NT2/D1 (cell line): Measurements from ENCODE around the gene ZDHHC7.
"Not testable (repeated sequence)": the region's sequence is repeated elsewhere in the genome, so short reads cannot be mapped to it uniquely, and the experiment has no call there.

Experiments
- DNase-seq: peaks from one replicate; pipeline ENCODE4 v3.0.0-alpha.2; 2011; ENCODE audit warnings: low read depth, low spot score
- H3K27me3 ChIP-seq: 2 replicates; pipeline ENCODE4 v1.6.0; 2011; ENCODE audit warnings: mild to moderate bottlenecking; ENCODE audit not compliant: insufficient read length, insufficient read depth
- H3K36me3 ChIP-seq: 2 replicates; pipeline ENCODE4 v1.6.1; 2011; ENCODE audit warnings: mild to moderate bottlenecking, low read length, mixed read lengths; ENCODE audit not compliant: insufficient read depth, insufficient read length
- H3K4me1 ChIP-seq: 2 replicates; pipeline ENCODE4 v1.5.1; 2011; ENCODE audit not compliant: insufficient read depth, insufficient read length
- H3K4me3 ChIP-seq: 2 replicates; pipeline ENCODE4 v1.5.1; 2011; ENCODE audit warnings: low read depth; ENCODE audit not compliant: insufficient read length
- H3K9ac ChIP-seq: 2 replicates; pipeline ENCODE4 v1.6.0; 2011; ENCODE audit warnings: low read depth; ENCODE audit not compliant: insufficient read length
- H3K9me3 ChIP-seq: 2 replicates; pipeline ENCODE4 v1.5.1; 2011; ENCODE audit warnings: mild to moderate bottlenecking, low read length; ENCODE audit not compliant: insufficient read depth
- SUZ12 ChIP-seq: IDR thresholded peaks from 2 replicates; pipeline ENCODE4 v1.6.1; 2011; ENCODE audit not compliant: insufficient read length, insufficient read depth; ENCODE audit errors: extremely low read depth
- YY1 ChIP-seq: IDR thresholded peaks from 2 replicates; pipeline ENCODE4 v1.6.1; 2011; ENCODE audit not compliant: insufficient read length, insufficient read depth
- ZNF274 ChIP-seq: IDR thresholded peaks from 2 replicates; pipeline ENCODE4 v1.6.1; 2011; ENCODE audit warnings: mild to moderate bottlenecking, low read depth, low read length

The ZDHHC7 gene

DNA sequence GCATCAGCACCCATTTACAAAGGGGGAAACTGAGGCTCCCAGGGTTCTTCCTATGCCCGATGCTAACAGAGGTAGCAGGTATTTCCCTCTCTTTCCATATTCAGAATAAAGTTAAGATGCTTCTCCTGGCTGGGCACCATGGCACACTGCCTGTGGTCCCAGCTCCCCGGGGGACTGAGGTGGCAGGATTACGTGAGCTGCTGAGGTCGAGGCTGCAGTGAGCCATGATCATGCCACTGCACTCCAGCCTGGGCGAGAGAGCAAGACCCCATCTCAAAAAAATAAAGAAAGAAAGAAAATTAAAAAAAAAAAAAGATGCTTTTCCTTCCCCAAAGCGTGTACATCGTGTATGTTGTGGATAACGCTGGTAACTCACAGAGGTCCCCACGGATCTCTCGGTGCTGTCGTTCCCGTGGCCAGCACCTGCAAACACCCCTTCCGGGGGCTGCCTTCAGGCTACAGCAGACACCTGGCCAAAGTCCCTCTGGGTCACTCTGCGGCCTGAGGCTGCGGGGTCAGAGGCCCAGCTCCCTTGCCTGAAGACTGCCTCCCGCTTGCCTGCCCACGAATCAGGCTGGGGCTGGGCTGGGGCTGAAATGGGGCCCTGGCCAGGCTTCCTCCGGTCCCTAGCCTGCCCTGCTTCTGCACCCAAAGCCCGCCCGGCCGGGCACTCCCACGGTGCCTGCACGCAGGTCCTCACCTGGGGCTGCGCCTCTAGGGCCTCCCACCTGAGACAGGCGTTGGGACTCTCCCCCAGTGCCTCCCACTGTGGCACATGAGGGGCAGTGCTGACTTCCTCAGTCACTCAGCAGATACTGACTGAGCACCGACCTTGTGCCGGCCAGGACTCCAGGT is 63.1 kb downstream of the ZDHHC7 start:
- peak overlapping the region; percentile 1 for H3K9ac ChIP-seq
- TF ChIP-seq SUZ12 (no peak), YY1 (no peak), ZNF274 (no peak)
- peaks cover 5% of the 10 kb centered on the region; the same call in 1 of the 2 replicates for H3K9me3 ChIP-seq
- no peak for DNase-seq
- H3K36me3 ChIP-seq, result no peaks in the 10 kb centered on the region
- H3K27me3 ChIP-seq, result no peaks in the 10 kb centered on the region
- peaks cover 10% of the 10 kb centered on the region for H3K4me1 ChIP-seq
- H3K4me3 ChIP-seq, result no peak overlapping the region

DNA sequence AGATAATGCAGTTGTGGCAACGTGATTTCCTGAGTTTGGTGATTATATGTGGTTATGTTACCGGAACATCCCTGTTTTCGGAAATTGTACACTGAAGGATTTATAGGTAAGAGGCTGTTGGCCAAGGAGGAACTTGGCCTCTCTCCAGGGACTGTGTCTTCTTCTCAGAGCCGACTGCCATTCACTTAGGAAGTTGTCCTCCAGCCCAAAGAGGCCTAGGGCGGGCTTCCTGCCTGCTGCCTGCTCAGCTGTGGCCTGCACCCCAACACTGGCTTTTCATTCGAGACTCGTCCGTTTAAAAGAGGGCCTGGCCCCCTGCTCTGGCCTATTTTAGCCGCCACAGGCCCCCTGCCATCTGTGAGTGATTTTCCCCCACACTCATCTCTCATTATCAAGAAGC is 64.3 kb downstream of the ZDHHC7 start:
- H3K27me3 ChIP-seq, result no peaks in the 10 kb centered on the region
- no peaks in the 10 kb centered on the region for H3K36me3 ChIP-seq
- no peak for DNase-seq
- TF ChIP-seq ZNF274, result no peak
- no peak for TF ChIP-seq SUZ12
- no peak for TF ChIP-seq YY1
- H3K9ac ChIP-seq, result no peak overlapping the region
- H3K4me1 ChIP-seq, result peaks cover 5% of the 10 kb centered on the region
- no peak overlapping the region for H3K4me3 ChIP-seq
- peaks cover 5% of the 10 kb centered on the region; the same call in 1 of the 2 replicates for H3K9me3 ChIP-seq

DNA sequence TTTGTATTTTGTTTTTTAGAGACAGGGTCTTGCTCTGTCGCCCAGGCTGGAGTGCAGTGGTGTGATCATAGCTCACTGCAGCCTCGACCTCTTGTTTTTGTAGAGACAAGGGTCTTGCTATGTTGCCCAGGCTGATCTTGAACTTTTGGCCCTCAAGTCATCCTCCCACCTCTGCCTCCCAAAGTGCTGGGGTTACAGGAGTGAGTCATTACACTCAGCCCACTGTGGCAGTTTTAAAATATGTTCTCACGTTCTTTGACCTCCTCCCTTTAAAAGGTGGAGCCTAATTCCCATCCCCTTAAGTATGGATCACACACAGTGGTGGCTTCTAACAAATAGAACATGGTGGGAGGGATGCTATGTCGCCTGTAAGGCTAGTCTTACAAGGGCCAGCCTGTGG is 67.7 kb downstream of the ZDHHC7 start:
- Histone ChIP-seq H3K4me3 (no peak overlapping the region), H3K27me3 (no peaks in the 10 kb centered on the region), H3K9ac (no peak overlapping the region), H3K9me3 (no peaks in the 10 kb centered on the region), H3K36me3 (no peaks in the 10 kb centered on the region), H3K4me1 (peaks cover 2% of the 10 kb centered on the region)
- TF ChIP-seq YY1, result no peak
- no peak for TF ChIP-seq ZNF274
- no peak for TF ChIP-seq SUZ12
- no peak for DNase-seq

DNA sequence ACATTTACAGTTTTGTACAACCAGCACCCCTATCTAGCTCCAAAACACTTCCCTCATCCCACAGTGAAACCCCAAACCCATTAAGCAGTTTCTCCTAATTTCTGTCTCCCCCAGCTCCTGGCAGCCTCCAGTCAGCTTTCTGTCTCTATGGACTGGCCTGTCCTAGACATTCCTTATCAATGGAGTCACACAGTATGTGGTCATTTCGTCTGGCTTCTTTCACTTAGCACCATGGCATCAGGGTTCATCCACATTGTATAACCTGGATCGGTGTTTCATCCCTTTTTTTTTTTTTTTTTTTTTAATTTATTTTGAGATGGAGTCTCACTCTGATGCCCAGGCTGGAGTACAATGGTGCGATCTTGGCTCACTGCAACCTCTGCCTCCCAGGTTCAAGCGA is 68.5 kb downstream of the ZDHHC7 start:
- Histone ChIP-seq H3K36me3 (no peaks in the 10 kb centered on the region), H3K27me3 (no peaks in the 10 kb centered on the region), H3K9ac (no peak overlapping the region), H3K4me3 (no peak overlapping the region), H3K4me1 (no peaks in the 10 kb centered on the region), H3K9me3 (no peaks in the 10 kb centered on the region)
- no peak for DNase-seq
- TF ChIP-seq ZNF274 (no peak), SUZ12 (no peak), YY1 (no peak)

DNA sequence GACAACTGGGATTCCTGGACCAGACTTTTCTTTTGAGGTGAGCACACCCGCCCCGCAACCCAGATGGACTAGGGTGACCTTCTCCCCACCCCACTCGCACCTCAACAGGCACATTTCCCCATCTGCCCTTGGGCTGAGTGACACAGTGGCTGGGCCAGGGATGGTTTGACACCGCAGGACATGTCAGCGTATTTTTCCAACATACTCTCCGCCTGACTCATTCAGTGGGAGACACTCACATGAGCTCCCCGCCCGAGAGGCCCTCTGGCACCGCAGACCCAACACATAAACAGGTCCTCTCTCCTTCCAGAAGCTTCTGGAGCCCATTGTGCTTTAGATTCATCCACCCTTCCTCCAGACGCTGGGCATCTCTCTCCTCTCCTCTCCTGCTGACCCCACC is 69.4 kb downstream of the ZDHHC7 start:
- no peaks in the 10 kb centered on the region for H3K27me3 ChIP-seq
- H3K36me3 ChIP-seq, result no peaks in the 10 kb centered on the region
- H3K9ac ChIP-seq, result no peak overlapping the region
- no peaks in the 10 kb centered on the region for H3K4me1 ChIP-seq
- no peak for TF ChIP-seq SUZ12
- no peak for TF ChIP-seq ZNF274
- TF ChIP-seq YY1, result no peak
- H3K4me3 ChIP-seq, result no peak overlapping the region
- DNase-seq, result no peak
- no peaks in the 10 kb centered on the region for H3K9me3 ChIP-seq

DNA sequence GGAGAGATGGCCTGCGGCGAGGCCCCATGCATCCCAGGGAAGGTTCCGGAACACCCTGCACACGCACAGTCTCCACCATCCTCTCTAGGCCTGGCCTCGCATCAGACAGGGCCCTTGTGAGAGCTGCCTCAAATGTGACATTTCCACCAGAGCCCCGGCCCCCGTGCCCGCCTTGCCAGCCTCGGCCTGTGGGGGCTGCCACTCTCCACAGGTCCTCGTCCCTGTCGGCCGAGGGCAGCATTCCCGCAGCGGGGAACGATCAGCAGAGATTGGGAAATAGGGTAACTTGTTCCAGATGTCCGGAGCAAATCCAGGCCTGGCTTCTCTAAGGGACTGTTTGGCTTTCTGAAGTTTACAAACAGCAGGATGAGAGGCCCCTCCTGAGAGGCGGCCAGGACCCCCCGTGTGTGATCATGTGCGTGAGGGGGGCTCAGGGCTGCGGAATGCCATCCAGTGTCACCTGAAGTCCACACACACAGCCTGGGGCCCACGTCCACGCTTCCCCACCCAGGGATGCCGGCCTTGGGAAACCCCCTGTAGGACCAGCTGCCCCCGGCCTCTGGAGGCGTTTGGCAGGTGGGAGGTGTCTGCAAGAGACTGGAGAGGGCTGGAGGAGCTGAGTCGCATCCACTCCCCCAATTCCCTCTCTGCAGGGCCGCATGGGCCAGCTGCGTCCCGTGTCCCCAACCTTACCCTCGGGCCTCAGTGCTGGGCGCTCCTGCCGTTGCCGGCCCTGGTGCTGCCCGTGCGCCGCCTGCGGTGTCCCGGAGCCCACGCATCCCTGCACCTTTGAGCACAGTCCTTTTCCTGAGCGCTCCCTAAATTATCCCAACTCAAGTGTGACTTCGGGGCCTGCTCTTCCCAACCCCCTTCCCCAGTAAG is 70.4 kb downstream of the ZDHHC7 start:
- Histone ChIP-seq H3K4me3 (no peak overlapping the region), H3K4me1 (no peaks in the 10 kb centered on the region), H3K36me3 (no peaks in the 10 kb centered on the region), H3K9me3 (no peaks in the 10 kb centered on the region), H3K9ac (no peak overlapping the region), H3K27me3 (no peaks in the 10 kb centered on the region)
- no peak for TF ChIP-seq YY1
- no peak for TF ChIP-seq SUZ12
- no peak for TF ChIP-seq ZNF274
- DNase-seq, result no peak

DNA sequence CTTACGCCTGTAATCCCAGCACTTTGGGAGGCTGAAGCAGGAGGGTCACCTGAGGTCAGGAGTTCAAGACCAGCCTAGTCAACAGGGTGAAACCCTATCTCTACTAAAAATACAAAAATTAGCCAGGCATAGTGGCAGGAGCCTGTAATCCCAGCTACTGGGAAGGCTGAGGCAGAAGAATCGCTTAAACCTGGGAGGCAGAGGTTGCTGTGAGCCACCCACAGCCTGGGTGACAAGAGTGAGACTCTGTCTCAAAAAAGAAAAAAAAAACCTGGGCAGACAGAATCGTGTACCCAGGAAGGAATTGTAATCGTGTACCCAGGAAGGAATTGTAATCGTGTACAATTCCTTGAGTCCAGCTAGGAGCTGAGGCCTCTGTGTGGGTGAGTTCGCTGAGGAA is 72.7 kb downstream of the ZDHHC7 start:
- DNase-seq, H3K9ac ChIP-seq, H3K36me3 ChIP-seq, H3K9me3 ChIP-seq, H3K4me3 ChIP-seq, H3K27me3 ChIP-seq, H3K4me1 ChIP-seq: not testable (repeated sequence)
